Loucy (cell line): ENCODE measurements around the gene MAP1LC3A.
"Not testable (repeated sequence)": the region's sequence is repeated elsewhere in the genome, so short reads cannot be mapped to it uniquely, and the experiment has no call there.

Experiments used
- H2AFZ ChIP-seq: fragments of 200-600 bp; sonication (generic); 2 replicates; pipeline ENCODE4 v1.6.0; 2016; ENCODE audit warnings: antibody characterized with exemption, mild to moderate bottlenecking, low read length, moderate library complexity
- H3F3A ChIP-seq: fragments of 200-600 bp; 2 replicates; pipeline ENCODE4 v1.6.0; 2016; ENCODE audit warnings: antibody characterized with exemption, low read depth, mild to moderate bottlenecking
- H3K27me3 ChIP-seq: fragments of 200-600 bp; sonication (generic); 2 replicates; pipeline ENCODE4 v1.6.1; 2014; ENCODE audit warnings: low read length, mild to moderate bottlenecking; ENCODE audit not compliant: insufficient read depth, poor library complexity, severe bottlenecking
- H3K36me3 ChIP-seq: fragments of 200-600 bp; sonication (generic); 2 replicates; pipeline ENCODE4 v1.6.1; 2016; ENCODE audit warnings: low read length; ENCODE audit not compliant: insufficient read depth
- H3K4me1 ChIP-seq: fragments of 200-600 bp; sonication (generic); 2 replicates; pipeline ENCODE4 v1.5.1; 2014; ENCODE audit warnings: low read length, mild to moderate bottlenecking; ENCODE audit not compliant: insufficient read depth, poor library complexity, severe bottlenecking
- H3K4me2 ChIP-seq: fragments of 200-600 bp; sonication (generic); 2 replicates; pipeline ENCODE4 v1.6.0; 2014; ENCODE audit warnings: antibody characterized with exemption, low read length, low read depth, mild to moderate bottlenecking; ENCODE audit not compliant: poor library complexity, severe bottlenecking
- H3K4me3 ChIP-seq: fragments of 200-600 bp; sonication (generic); 2 replicates; pipeline ENCODE4 v1.5.1; 2014; ENCODE audit warnings: low read length, mild to moderate bottlenecking, mixed read lengths; ENCODE audit not compliant: poor library complexity, severe bottlenecking
- H3K79me2 ChIP-seq: fragments of 200-600 bp; sonication (generic); 2 replicates; pipeline ENCODE4 v1.6.1; 2014; ENCODE audit warnings: low read length; ENCODE audit not compliant: insufficient read depth
- H3K9ac ChIP-seq: fragments of 200-600 bp; sonication (generic); 2 replicates; pipeline ENCODE4 v1.6.0; 2014; ENCODE audit warnings: mild to moderate bottlenecking, low read depth, low read length, moderate library complexity; ENCODE audit not compliant: poor library complexity, severe bottlenecking
- H3K9me2 ChIP-seq: fragments of 200-600 bp; sonication (generic); replicated peaks from 2 replicates; pipeline ENCODE4 v1.6.1; 2016; ENCODE audit warnings: low read depth, low read length, mixed read lengths
- H3K9me3 ChIP-seq: fragments of 200-600 bp; sonication (generic); 2 replicates; pipeline ENCODE4 v1.6.1; 2014; ENCODE audit warnings: mild to moderate bottlenecking, antibody characterized with exemption, low read length, low read depth; ENCODE audit not compliant: insufficient read depth
- H4K20me1 ChIP-seq: fragments of 200-600 bp; sonication (generic); 2 replicates; pipeline ENCODE4 v1.6.0; 2014; ENCODE audit warnings: antibody characterized with exemption, low read length, mild to moderate bottlenecking; ENCODE audit not compliant: insufficient read depth, poor library complexity, severe bottlenecking
- CTCF ChIP-seq: fragments of 200-600 bp; sonication (generic); conservative IDR thresholded peaks from 2 replicates; pipeline ENCODE4 v1.5.1; 2014; ENCODE audit warnings: mild to moderate bottlenecking, antibody characterized with exemption, low read length
- EZH2phosphoT487 ChIP-seq: fragments of 200-600 bp; IDR thresholded peaks from 2 replicates; pipeline ENCODE4 v1.6.1; 2018; ENCODE audit warnings: antibody characterized with exemption, mild to moderate bottlenecking, moderate library complexity, borderline replicate concordance

MAP1LC3A gene

DNA sequence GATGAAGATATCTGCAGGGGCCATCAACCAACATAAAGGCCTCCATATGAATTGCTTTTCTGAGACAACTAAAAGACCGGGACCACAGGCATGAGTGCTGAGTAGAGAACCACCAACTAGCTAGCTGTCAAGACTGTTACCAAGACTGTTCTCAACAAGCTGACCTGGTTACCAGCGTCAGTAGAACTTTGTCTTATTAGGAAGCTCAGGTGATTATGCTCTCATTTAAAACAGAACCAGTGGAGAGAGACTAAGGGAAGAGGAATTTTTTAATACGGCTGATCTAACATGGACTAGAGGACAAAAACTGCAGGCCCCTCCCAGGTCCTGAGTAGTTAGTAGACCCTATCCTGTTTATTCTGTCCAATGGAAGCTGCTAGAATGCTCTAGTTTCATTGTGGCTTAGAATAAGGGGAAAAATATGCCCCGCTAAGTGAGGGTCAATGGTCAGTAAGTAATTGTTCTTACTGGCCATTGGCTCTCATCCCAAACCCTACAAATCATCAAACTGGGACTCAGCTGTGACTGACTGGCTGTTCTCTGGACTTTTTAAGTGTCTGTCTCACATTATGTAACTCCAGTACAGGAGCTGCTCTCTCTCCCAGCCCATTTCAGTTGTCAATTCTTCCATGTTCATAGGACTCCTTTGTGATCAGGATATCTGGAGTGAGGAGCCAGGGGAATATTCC is 46.1 kb upstream of the MAP1LC3A start:
- Histone ChIP-seq H3K9me2 (no peaks in the 10 kb centered on the region), H3K4me1 (peaks cover 12% of the 10 kb centered on the region), H2AFZ (no peak overlapping the region), H3K4me2 (no peak overlapping the region), H3K79me2 (peaks cover 16% of the 10 kb centered on the region), H4K20me1 (peaks cover 8% of the 10 kb centered on the region), H3K9ac (no peak overlapping the region), H3K9me3 (no peaks in the 10 kb centered on the region), H3F3A (no peaks in the 10 kb centered on the region), H3K4me3 (no peak overlapping the region), H3K36me3 (peaks cover 25% of the 10 kb centered on the region; the same call in 1 of the 2 replicates), H3K27me3 (no peaks in the 10 kb centered on the region)
- no peak for TF ChIP-seq EZH2phosphoT487
- TF ChIP-seq CTCF = no peak

DNA sequence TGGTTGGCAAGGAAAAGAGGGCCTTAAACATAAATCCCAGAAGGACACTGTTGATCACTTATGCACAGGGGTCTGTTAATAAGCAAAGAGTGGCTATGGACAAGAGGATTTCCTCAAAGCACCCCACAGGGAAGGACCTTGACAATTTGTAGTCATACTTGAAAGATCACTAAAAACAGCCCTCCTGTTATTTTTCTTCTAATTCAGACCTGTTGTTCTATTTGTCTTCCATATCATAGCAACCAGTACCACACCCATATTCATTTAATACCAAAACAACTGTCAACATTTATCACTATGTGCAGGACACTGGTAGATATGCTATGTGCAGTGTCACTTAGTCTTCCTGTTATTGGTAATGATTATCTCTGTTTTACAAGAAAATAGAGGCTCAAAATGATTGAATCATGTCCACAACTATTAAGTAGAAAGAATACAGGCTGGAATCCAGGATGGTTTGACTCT is 45.5 kb upstream of the MAP1LC3A start:
- Histone ChIP-seq H3F3A (no peaks in the 10 kb centered on the region), H3K9me3 (no peaks in the 10 kb centered on the region), H4K20me1 (peaks cover 11% of the 10 kb centered on the region), H3K9ac (no peak overlapping the region), H3K79me2 (peaks cover 22% of the 10 kb centered on the region), H3K4me3 (no peak overlapping the region), H3K4me1 (peaks cover 17% of the 10 kb centered on the region), H3K36me3 (peaks cover 19% of the 10 kb centered on the region; the same call in 1 of the 2 replicates), H2AFZ (no peak overlapping the region), H3K9me2 (no peaks in the 10 kb centered on the region), H3K27me3 (no peaks in the 10 kb centered on the region), H3K4me2 (no peak overlapping the region)
- TF ChIP-seq CTCF (no peak), EZH2phosphoT487 (no peak)

GRCh38 chr20:34514034-34514433 is 44.5 kb upstream of the MAP1LC3A start:
- H3K9ac ChIP-seq, H2AFZ ChIP-seq, H3F3A ChIP-seq, H3K4me2 ChIP-seq, H3K9me3 ChIP-seq, H3K9me2 ChIP-seq, H3K27me3 ChIP-seq, H3K4me3 ChIP-seq: not testable (repeated sequence)
- Histone ChIP-seq H4K20me1 (peaks cover 19% of the 10 kb centered on the region), H3K4me1 (peaks cover 27% of the 10 kb centered on the region), H3K79me2 (peaks cover 32% of the 10 kb centered on the region), H3K36me3 (peaks cover 10% of the 10 kb centered on the region; the same call in 1 of the 2 replicates)
